ENCODE measurements around the gene VIM. TPM values are rescaled to one million over a fixed set of nuclear protein-coding genes. Genes with fewer than 3 reads are reported as not detected.

VIM gene
- total and polyA plus RNA-seq, 7 donors, result 112 to 1,636 (median 930) TPM

DNA sequence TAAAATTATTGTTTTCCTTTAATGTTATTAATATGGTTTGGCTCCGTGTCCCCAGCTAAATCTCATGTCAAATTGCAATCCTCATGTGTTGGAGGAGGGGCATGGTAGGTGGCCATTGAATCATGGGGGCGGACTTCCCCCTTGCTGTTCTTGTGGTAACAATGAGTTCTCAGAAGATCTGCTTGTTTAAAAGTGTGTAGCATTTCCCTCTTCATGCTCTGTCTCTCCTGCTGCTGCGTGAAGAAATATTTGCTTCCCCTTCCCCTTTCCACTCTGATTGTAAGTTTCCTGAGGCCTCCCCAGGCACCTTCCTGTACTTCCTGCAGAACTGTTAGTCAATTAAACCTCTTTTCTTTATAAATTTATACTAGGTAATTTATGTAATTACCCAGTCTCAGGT lies 27.5 kb downstream of the VIM start:
- Histone ChIP-seq H3K4me1 (peaks cover 0 to 5% (median 0%) of the 10 kb centered on the region in 4 donors), H3K27ac (no peak overlapping the region), H3K27me3 (no peaks in the 10 kb centered on the region), H3K4me3 (no peak overlapping the region), H3K9me3 (no peaks in the 10 kb centered on the region), H3K36me3 (no peaks in the 10 kb centered on the region)
- intact Hi-C loops (cut with DNase I), result no loop called here
- 63 to 86% methylated on average over 3 of the region's 3 CpGs for WGBS, 2 donors
- TF ChIP-seq EP300 (IDR thresholded peaks at IDR 0.05), result no peak
- TF ChIP-seq CTCF (IDR thresholded peaks at IDR 0.05), result no peak
- no peak for TF ChIP-seq POLR2AphosphoS5 (IDR thresholded peaks at IDR 0.05)
- TF ChIP-seq POLR2A (IDR thresholded peaks at IDR 0.05), result no peak
- no peak for DNase-seq

- no peaks in the 10 kb centered on the region for H3K27me3 ChIP-seq
- peaks cover 0 to 5% (median 0%) of the 10 kb centered on the region in 4 donors for H3K4me1 ChIP-seq
- intact Hi-C loops (cut with DNase I), result no loop called here
- H3K9me3 ChIP-seq, result no peaks in the 10 kb centered on the region
- 81 to 92% methylated on average over 1 of the region's 1 CpG for WGBS, 2 donors
- no peak overlapping the region for H3K4me3 ChIP-seq
- DNase-seq, result no peak
- no peaks in the 10 kb centered on the region for H3K36me3 ChIP-seq
- no peak for TF ChIP-seq EP300 (IDR thresholded peaks at IDR 0.05)
- TF ChIP-seq CTCF (IDR thresholded peaks at IDR 0.05), result no peak
- no peak for TF ChIP-seq POLR2AphosphoS5 (IDR thresholded peaks at IDR 0.05)
- TF ChIP-seq POLR2A (IDR thresholded peaks at IDR 0.05), result no peak
- no peak overlapping the region for H3K27ac ChIP-seq
Measured at GRCh38 chr10:17256051-17256450, 28.0 kb downstream of the VIM start.

DNA sequence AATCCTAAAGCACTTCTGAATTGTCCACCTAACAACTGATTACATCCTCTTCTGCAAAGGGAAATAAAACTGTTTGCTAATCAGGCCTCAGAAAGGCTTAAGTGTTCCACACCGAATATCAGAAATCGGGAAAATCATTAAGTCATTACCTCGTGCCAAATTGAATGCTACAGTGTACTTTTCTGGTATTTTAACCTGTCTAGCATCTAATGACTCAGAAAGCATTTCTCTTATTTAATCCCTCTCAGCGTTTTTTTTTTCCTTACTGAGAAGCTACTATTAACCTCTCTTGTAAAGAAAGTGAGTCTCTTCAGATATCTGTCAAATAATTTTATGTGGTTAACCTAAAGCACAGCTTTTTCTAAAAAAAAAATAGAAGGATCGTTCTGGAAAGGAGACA lies 28.6 kb downstream of the VIM start:
- Histone ChIP-seq H3K27me3 (no peaks in the 10 kb centered on the region), H3K27ac (no peak overlapping the region), H3K9me3 (peaks cover 0 to 2% (median 0%) of the 10 kb centered on the region in 4 donors), H3K4me3 (no peak overlapping the region), H3K36me3 (no peaks in the 10 kb centered on the region), H3K4me1 (peaks cover 0 to 5% (median 0%) of the 10 kb centered on the region in 4 donors)
- 75 to 83% methylated on average over 5 of the region's 5 CpGs for WGBS, 2 donors
- intact Hi-C loops (cut with DNase I), result loop anchor here (1.0 kb wide), 2 partner anchors 413 to 428 kb away; no protein-coding TSS in a partner anchor
- no peak for DNase-seq
- TF ChIP-seq EP300 (IDR thresholded peaks at IDR 0.05) (no peak), POLR2AphosphoS5 (IDR thresholded peaks at IDR 0.05) (no peak), POLR2A (IDR thresholded peaks at IDR 0.05) (no peak)

- Histone ChIP-seq H3K4me3 (no peak overlapping the region), H3K9me3 (peaks cover 0 to 11% (median under 1%) of the 10 kb centered on the region in 4 donors), H3K36me3 (no peaks in the 10 kb centered on the region), H3K27me3 (no peaks in the 10 kb centered on the region), H3K4me1 (peaks cover 0 to 5% (median 0%) of the 10 kb centered on the region in 4 donors), H3K27ac (no peak overlapping the region)
- intact Hi-C loops (cut with DNase I), result loop anchor here (1.0 kb wide), 2 partner anchors 414 to 429 kb away; no protein-coding TSS in a partner anchor
- DNase-seq, result no peak
- 15 to 17% methylated on average over 8 of the region's 8 CpGs for WGBS, 2 donors
- TF ChIP-seq EP300 (IDR thresholded peaks at IDR 0.05) (no peak), CTCF (IDR thresholded peaks at IDR 0.05) (peak; percentile 49 to 78 (median 64)), POLR2AphosphoS5 (IDR thresholded peaks at IDR 0.05) (no peak)
Measured at GRCh38 chr10:17257466-17258321, 29.7 kb downstream of the VIM start.

GRCh38 chr10:17262502-17262901 lies 34.5 kb downstream of the VIM start:
- Histone ChIP-seq H3K4me1 (peaks cover 0 to 1% (median 0%) of the 10 kb centered on the region in 4 donors), H3K27ac (no peak overlapping the region), H3K9me3 (peaks cover 6 to 17% (median 13%) of the 10 kb centered on the region in 4 donors), H3K36me3 (no peaks in the 10 kb centered on the region), H3K27me3 (no peaks in the 10 kb centered on the region), H3K4me3 (no peak overlapping the region)
- intact Hi-C loops (cut with DNase I), result no loop called here
- DNase-seq, result no peak
- TF ChIP-seq CTCF (IDR thresholded peaks at IDR 0.05) (no peak), POLR2A (IDR thresholded peaks at IDR 0.05) (no peak), EP300 (IDR thresholded peaks at IDR 0.05) (no peak), POLR2AphosphoS5 (IDR thresholded peaks at IDR 0.05) (no peak)
- WGBS, 2 donors, result 93 to 94% methylated on average over 4 of the region's 4 CpGs

Data from sigmoid colon (tissue), 7 donors.